Activated gamma-delta T cell treated with anti-CD3 and anti-CD28 coated beads, Interleukin-2, amount 50 U/mL, for 16 hours (primary cell): ENCODE measurements around the gene SNX18.
"Not testable (repeated sequence)": the region's sequence is repeated elsewhere in the genome, so short reads cannot be mapped to it uniquely, and the experiment has no call there.

Experiments
- DNase-seq: peaks from one replicate; pipeline ENCODE4 v3.0.0-alpha.2; 2020; ENCODE audit warnings: low read depth

SNX18 gene

DNA sequence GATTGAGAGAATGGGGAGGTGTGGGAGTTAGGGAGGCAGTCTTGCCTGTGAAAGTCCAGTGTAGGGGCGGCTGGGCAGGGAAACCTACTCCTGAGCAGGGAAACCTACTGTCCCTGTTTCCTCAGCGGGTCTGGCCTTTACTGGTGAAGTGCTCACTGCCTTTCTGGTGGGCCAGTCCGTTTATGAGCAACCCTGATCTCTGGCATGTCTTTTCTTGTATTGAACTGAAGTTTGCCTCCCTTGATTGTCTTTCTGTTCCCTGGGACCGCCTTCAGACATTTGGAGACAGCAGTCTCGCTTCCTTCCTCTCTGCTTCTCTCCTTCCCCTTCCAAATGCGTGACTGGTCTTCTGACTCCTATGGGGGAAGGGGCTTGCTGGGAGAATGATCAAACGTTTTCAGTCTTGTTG is 2.9 kb downstream of the SNX18 start:
- DNase-seq: no peak

- no peak for DNase-seq
These were observed 3.4 kb downstream of the SNX18 start for GRCh38 chr5:54520940-54521339.

- DNase-seq: no peak
These were observed 4.4 kb downstream of the SNX18 start for GRCh38 chr5:54521856-54522479.

- no peak for DNase-seq
These were observed 6.0 kb downstream of the SNX18 start for GRCh38 chr5:54523534-54523933.

DNA sequence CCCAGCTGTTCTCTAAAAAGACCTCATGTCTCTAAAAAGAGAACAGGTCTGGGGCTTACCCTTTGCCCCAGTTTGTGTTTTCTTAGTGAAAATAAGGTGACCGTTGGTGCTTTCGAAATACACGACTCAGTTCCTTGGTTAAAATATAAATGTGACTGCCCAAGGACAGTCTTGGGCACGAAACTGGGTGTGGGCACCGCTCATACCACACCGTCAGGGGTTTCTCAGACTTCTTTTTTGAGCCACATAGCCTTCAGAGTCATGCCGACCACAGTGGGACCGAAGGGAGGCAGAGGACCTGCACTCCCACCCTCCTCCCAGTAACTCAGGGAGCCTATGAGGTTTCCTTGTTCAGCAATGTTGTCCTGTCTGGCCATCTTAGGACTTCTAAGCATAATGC is 6.5 kb downstream of the SNX18 start:
- no peak for DNase-seq

DNA sequence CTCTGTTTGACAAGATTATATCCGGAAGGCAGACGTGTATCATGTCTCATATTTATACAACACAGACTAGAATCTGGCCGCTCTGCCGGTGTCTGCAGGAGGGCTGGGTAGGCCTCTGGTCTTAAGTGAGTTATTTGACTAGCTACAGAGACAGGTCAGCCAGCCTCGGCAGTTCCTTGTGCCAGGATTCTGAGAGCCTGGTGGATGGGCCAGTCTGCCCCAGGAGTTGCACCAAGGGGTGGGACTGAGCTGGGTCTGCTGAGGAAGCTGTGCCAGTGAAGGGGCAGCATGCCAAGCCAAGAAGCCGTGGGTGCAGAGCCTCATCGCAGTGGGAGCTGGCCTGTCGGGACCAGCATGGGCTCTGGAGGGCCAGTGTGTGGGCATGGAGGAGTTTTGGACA is 7.1 kb downstream of the SNX18 start:
- DNase-seq: no peak

DNA sequence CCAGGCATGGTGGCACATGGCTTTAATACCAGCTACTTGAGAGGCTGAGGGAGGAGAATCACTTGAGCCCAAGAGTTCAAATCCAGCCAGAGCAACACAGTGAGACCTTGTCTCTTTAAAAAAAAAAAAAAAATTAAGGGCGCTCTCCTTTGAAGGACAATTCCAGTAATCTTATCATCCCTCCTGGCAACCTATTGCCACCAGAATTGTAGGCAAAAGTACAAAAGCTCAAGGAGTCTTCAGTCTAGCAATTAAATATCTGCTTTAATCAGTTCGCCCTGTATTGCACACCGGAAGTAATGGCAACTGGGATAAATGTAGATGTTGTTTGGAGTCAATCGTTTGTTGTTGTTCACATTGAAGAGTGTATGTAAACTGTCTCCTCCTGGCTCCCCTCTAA is 7.7 kb downstream of the SNX18 start:
- no peak for DNase-seq

DNA sequence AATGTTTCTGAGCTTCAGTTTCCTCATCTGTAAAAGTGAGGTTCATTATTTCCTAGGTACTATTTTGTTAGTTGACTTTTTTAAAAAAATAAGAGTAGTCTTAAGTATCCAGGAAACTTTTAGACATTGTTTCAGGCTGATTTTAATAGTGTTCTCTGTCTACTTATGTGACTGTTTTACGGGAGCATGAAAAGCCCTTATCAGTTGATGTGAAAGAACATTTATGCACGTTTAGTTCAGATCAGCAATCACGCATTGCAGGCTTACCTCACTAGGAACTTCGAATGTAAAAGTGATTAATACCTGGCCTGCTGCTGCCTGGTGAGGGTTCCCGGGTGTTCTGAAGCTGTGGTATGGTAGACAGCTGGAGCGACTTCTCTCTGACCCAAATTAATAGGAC is 8.1 kb downstream of the SNX18 start:
- DNase-seq: no peak

DNA sequence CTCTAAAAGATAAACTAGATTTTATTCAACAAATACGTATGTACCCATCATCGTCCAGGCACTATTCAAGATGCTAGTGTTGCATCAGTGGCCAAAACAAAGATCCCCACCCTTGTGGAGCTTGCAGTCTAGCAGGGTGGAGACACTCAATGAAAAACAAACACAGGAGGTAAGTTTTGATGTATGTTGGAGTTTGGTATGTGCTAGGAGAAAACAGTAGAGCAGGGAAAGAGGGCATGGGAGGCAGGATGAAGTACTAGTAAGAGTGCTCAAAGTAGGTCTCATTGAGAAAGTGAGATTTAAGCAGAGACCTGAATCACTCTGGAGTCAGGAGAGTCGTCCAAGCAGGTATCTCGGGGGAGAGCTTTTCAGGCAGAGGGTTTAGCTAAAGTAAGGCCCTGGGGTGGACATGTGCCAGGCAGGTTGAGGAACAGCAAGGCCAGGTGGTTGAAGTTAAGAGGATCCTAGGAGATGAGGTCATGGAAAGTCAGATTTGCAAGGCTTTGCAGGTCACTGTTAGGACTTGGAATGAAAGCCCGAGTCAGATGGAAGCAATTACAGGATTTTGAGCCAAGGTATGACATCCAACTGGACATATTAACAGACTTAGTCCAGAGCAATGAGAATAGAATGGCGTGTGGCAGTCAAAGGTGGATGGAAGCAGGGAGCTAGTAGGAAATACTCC is 9.2 kb downstream of the SNX18 start:
- DNase-seq: no peak

- no peak for DNase-seq
These were observed 11.2 kb downstream of the SNX18 start for GRCh38 chr5:54528633-54529209.

- no peak for DNase-seq
These were observed 12.0 kb downstream of the SNX18 start for GRCh38 chr5:54529565-54529964.

- DNase-seq: no peak
These were observed 14.0 kb downstream of the SNX18 start for GRCh38 chr5:54531546-54531945.

DNA sequence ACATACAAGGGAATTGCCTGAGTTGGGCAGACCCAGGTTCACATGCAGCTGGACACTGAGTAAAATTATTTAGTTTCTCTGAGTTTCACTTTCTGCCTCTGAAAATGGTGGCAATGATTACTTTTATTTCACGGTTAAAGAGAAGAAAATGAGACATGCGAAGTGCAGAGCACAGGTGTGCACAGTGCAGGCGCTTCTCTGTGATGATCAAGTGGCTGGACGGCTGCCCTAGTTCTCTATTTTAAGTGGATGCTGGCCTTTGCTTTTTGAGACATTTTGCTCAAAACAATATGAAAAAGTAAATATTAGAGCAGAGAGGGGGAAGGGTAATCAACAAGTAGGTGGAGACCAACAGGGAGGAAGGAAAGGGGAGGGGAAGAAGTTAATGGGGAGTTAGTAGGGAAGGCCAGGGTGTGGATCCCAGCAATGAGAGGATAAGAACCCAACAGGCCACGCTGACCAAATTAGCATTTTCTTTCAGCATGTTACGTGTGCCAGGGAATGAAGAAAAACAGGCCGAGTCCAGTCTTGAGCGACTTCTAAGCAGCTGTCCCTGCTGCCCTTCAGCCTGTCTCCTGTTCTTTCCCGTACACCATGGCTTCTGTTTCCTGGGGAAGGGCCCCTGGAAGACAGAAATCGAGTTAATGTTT is 16.1 kb downstream of the SNX18 start:
- no peak for DNase-seq

DNA sequence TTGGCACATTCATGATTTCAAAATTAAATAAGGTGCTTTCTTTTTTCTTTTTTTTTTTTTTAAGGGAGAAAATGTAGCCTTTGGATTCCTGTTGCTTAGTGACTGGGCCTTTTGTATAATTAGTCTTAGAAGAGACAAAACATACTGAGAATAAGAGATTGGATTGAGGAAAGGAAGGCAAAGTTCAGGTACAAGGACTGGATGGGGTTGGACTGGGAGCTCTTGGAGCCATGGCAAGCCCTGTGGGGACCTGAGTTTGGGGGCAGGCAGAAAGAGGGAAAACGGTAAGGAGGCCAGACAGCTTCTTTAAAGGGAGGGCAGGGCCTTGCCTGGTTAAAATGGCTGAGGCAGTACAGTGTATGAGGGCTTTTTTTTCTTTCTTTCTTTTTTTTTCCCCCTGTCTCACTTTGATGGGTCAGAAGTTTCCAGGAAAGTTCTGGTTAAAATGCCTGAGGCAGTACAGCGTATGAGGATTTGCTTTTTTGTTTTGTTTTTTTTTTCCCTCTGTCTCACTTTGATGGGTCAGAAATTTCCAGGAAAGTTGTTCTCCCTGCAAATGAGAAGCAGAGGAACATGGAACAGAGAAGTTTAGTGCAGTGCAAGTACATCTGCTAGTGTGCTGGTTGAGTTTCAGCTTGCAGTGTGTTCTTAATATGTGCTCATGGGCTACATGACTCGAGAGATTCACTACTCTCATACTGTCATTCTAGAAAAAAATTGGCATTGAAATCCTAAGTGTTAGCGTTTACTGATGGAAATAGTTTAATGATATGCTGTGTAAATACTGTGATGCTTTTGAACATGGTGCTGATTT is 16.8 kb downstream of the SNX18 start:
- DNase-seq: no peak

GRCh38 chr5:54535149-54535844 is 17.7 kb downstream of the SNX18 start:
- DNase-seq: no peak

- not testable (repeated sequence) for DNase-seq
These were observed 18.8 kb downstream of the SNX18 start for GRCh38 chr5:54536375-54536774.

DNA sequence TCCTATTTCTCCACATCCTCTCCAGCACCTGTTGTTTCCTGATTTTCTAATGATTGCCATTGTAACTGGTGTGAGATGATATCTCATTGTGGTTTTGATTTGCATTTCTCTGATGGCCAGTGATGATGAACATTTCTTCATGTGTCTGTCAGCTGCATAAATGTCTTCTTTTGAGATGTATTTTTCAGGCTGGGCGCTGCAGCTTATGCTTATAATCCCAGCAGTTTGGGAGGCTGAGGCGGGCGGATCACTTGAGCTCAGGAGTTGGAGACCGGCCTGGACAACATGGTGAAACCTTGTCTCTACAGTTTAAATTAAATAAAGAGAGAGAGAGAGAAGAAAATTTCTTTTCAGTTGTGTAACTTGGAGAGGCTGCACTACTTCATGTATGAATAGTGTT is 19.3 kb downstream of the SNX18 start:
- not testable (repeated sequence) for DNase-seq

DNA sequence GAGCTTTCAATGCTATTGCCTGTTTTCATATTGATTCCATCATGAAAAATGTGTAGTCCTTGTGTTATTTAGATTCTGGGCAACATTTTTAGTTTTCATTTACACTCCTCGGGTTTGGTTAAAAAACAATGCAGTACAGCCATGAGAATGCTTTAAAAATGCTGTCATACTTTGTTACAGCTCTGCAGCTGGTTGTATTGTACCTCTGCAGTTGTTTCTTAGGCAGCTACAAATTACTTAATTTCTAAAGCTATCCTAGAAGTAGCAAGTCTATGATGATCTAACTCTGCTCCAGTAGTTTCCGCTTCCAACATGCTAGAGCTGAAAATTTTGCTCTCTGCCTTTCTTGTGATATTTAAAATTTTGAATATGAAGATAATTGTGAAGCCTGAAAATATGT is 20.2 kb downstream of the SNX18 start:
- DNase-seq: no peak

DNA sequence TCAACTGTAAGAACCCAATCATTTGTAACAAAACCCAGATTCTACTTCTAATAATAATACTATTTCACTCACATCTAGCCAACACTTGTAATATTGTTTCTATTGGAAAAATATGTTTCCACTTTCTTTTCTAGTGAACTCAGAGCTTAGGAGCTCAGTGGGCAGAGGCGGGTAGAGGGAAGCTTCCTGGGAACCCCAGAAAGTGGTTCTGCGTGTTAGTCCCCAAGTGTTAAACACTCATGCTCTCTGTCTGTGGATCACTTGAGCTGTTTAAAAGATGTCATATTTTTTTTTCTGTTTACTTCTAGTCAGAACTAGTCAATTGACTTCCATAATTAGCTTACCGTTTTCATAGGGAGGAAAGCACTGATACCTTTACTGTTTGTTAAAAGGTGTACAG is 20.6 kb downstream of the SNX18 start:
- DNase-seq: no peak

DNA sequence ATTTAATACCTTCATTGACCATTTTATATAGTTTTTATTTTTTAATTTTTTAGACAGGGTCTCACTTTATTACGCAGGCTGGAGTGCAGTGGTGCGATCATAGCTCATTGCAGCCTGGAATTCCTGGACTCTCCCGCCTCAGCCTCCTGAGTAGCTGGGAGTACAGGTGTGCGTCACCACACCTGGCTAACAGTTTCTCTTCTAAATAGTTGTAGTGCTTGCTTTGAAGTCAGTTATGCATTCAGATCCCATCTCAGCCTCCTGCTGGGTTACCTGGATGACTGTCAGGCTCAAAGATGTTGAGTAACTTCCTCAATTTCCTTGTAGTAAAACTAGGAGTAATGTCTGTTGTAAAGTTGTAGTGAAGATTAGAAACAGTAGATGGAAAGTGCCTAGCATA is 21.4 kb downstream of the SNX18 start:
- DNase-seq: no peak

- DNase-seq: no peak
These were observed 22.7 kb downstream of the SNX18 start for GRCh38 chr5:54540286-54540685.
